CD8-positive, alpha-beta memory T cell (primary cell): ENCODE results near the gene ATAD3A. TPM values are rescaled to one million over a fixed set of nuclear protein-coding genes. Genes with fewer than 3 reads are reported as not detected.
A peak's percentile ranks its signal among the peaks of the same experiment; 100 is the strongest.
"Not testable (repeated sequence)": the region's sequence is repeated elsewhere in the genome, so short reads cannot be mapped to it uniquely, and the experiment has no call there.

ENCODE experiments used
- CTCF ChIA-PET: fragments of 350-600 bp; sonication (Branson Sonifier 250); formaldehyde crosslinking; loops from one replicate; lab custom pipeline; 2021; ENCODE audit warnings: antibody characterized with exemption; lab: Charles Lee
- POLR2A ChIA-PET: fragments of 350-600 bp; sonication (Branson Sonifier 250); formaldehyde crosslinking; loops from one replicate; lab custom pipeline; 2021; ENCODE audit warnings: antibody characterized with exemption; lab: Charles Lee
- DNase-seq, 5 donors: peaks; one replicate each; pipeline versions ENCODE4 v3.0.0 to v3.0.0-alpha.2; 2020 to 2022; ENCODE audit warnings: mixed read lengths in 1 of 5
- H3K27ac ChIP-seq: one replicate; pipeline ENCODE4 v1.7.0; 2013; ENCODE audit warnings: low read depth, mild to moderate bottlenecking, low read length, moderate library complexity
- H3K27me3 ChIP-seq: 2 replicates; pipeline ENCODE4 v1.7.0; 2013; ENCODE audit warnings: low read length, mild to moderate bottlenecking; ENCODE audit not compliant: insufficient read depth, poor library complexity, severe bottlenecking
- H3K36me3 ChIP-seq: 2 replicates; pipeline ENCODE4 v1.7.0; 2013; ENCODE audit warnings: mild to moderate bottlenecking, low read length, moderate library complexity; ENCODE audit not compliant: insufficient read depth
- H3K4me1 ChIP-seq: 2 replicates; pipeline ENCODE4 v1.7.0; 2013; ENCODE audit warnings: mild to moderate bottlenecking, low read length, moderate library complexity; ENCODE audit not compliant: insufficient read depth
- H3K4me3 ChIP-seq: 2 replicates; pipeline ENCODE4 v1.7.0; 2013; ENCODE audit warnings: mild to moderate bottlenecking, low read length
- H3K9me3 ChIP-seq: 2 replicates; pipeline ENCODE4 v1.7.0; 2013; ENCODE audit warnings: mild to moderate bottlenecking, low read length
- H3K27ac Mint-ChIP-seq, 8 donors: one replicate each; pipeline ENCODE4 v1.8.0; 2020 to 2021; ENCODE audit warnings: mixed read lengths in 8 of 8, mild to moderate bottlenecking in 6 of 8, inconsistent platforms in 3 of 8, moderate library complexity in 3 of 8
- H3K27me3 Mint-ChIP-seq, 2 donors: one replicate each; pipeline ENCODE4 v1.8.0; 2020 to 2021; ENCODE audit warnings: mixed read lengths in 2 of 2, mild to moderate bottlenecking in 1 of 2, moderate library complexity in 1 of 2
- H3K36me3 Mint-ChIP-seq, 3 donors: one replicate each; pipeline ENCODE4 v1.8.0; 2020 to 2021; ENCODE audit warnings: mixed read lengths in 3 of 3, inconsistent platforms in 1 of 3, mild to moderate bottlenecking in 1 of 3
- H3K4me1 Mint-ChIP-seq, 3 donors: one replicate each; pipeline ENCODE4 v1.8.0; 2020 to 2021; ENCODE audit warnings: mixed read lengths in 3 of 3, inconsistent platforms in 1 of 3, mild to moderate bottlenecking in 1 of 3
- H3K4me3 Mint-ChIP-seq, 7 donors: one replicate each; pipeline ENCODE4 v1.8.0; 2020 to 2021; ENCODE audit warnings: mixed read lengths in 7 of 7, mild to moderate bottlenecking in 6 of 7, moderate library complexity in 4 of 7, inconsistent platforms in 2 of 7
- H3K9me3 Mint-ChIP-seq, 5 donors: one replicate each; pipeline ENCODE4 v1.8.0; 2020 to 2022; ENCODE audit warnings: mixed read lengths in 5 of 5, mild to moderate bottlenecking in 3 of 5, moderate library complexity in 2 of 5, inconsistent platforms in 1 of 5
- polyA plus RNA-seq: library from polyadenylated mRNA; unstranded; fragments of 300-500 nt; fragmentation: Illumina TruSeq; gene quantifications from one replicate; pipeline ENCODE4 v1.2.3, GENCODE V29; 2021
- total RNA-seq, 2 experiments: library from RNA; stranded (reverse); gene quantifications; one replicate each; pipeline ENCODE4 v1.2.3, GENCODE V29; 2021

The ATAD3A gene
- total and polyA plus RNA-seq, 3 experiments from 2014 or later = 16.0 to 98.7 (median 97.4) TPM

- H3K4me3 Mint-ChIP-seq = no peak overlapping the region
- H3K9me3 Mint-ChIP-seq = no peaks in the 10 kb centered on the region
- no peaks in the 10 kb centered on the region for H3K4me1 ChIP-seq
- H3K27me3 ChIP-seq = no peaks in the 10 kb centered on the region
- no peaks in the 10 kb centered on the region for H3K9me3 ChIP-seq
- H3K36me3 ChIP-seq = peaks cover 8% of the 10 kb centered on the region
- no peaks in the 10 kb centered on the region for H3K27me3 Mint-ChIP-seq
- ChIA-PET CTCF (interaction anchor here (0.8 kb wide), 1 partner anchor 16 kb away, joined by 3 read pairs; no protein-coding TSS in a partner anchor), POLR2A (no interaction called here)
- H3K4me3 ChIP-seq = no peak overlapping the region
- H3K36me3 Mint-ChIP-seq = peaks cover 6 to 57% (median 10%) of the 10 kb centered on the region in 3 donors
- no peak overlapping the region for H3K27ac ChIP-seq
- no peak for DNase-seq
- peak overlapping the region in 1 of 8 donors; percentile 27 for H3K27ac Mint-ChIP-seq
- H3K4me1 Mint-ChIP-seq = no peaks in the 10 kb centered on the region
Measured at GRCh38 chr1:1483714-1484113, 28.2 kb upstream of the ATAD3A start.

GRCh38 chr1:1484976-1485750 lies 26.8 kb upstream of the ATAD3A start:
- H3K27me3 ChIP-seq, DNase-seq, POLR2A ChIA-PET, H3K4me3 Mint-ChIP-seq, CTCF ChIA-PET, H3K27me3 Mint-ChIP-seq, H3K4me1 ChIP-seq, H3K36me3 ChIP-seq, H3K4me3 ChIP-seq, H3K27ac Mint-ChIP-seq, H3K9me3 ChIP-seq, H3K27ac ChIP-seq, H3K4me1 Mint-ChIP-seq, H3K9me3 Mint-ChIP-seq: not testable (repeated sequence)
- peaks cover 0 to 61% (median under 1%) of the 10 kb centered on the region in 3 donors for H3K36me3 Mint-ChIP-seq

- H3K4me3 Mint-ChIP-seq, H3K4me1 ChIP-seq, H3K9me3 ChIP-seq, DNase-seq, H3K9me3 Mint-ChIP-seq, H3K4me1 Mint-ChIP-seq, POLR2A ChIA-PET, CTCF ChIA-PET, H3K4me3 ChIP-seq, H3K27me3 Mint-ChIP-seq, H3K27me3 ChIP-seq, H3K27ac Mint-ChIP-seq, H3K27ac ChIP-seq, H3K36me3 ChIP-seq: not testable (repeated sequence)
- H3K36me3 Mint-ChIP-seq = peaks cover 0 to 63% (median 1%) of the 10 kb centered on the region in 3 donors
Measured at GRCh38 chr1:1485755-1486317, 26.1 kb upstream of the ATAD3A start.

- Mint-ChIP-seq H3K27ac (no peak overlapping the region), H3K9me3 (no peaks in the 10 kb centered on the region), H3K4me1 (no peaks in the 10 kb centered on the region), H3K36me3 (peaks cover 5 to 69% (median 7%) of the 10 kb centered on the region in 3 donors), H3K27me3 (no peaks in the 10 kb centered on the region), H3K4me3 (no peak overlapping the region)
- CTCF ChIA-PET = no interaction called here
- Histone ChIP-seq H3K4me3 (no peak overlapping the region), H3K27ac (no peak overlapping the region), H3K27me3 (no peaks in the 10 kb centered on the region), H3K36me3 (no peaks in the 10 kb centered on the region), H3K4me1 (no peaks in the 10 kb centered on the region), H3K9me3 (no peaks in the 10 kb centered on the region)
- no peak for DNase-seq
- POLR2A ChIA-PET = no interaction called here
Measured at GRCh38 chr1:1487701-1488100, 24.3 kb upstream of the ATAD3A start.

GRCh38 chr1:1489231-1489630 lies 22.7 kb upstream of the ATAD3A start:
- Histone ChIP-seq H3K9me3 (peaks cover 9% of the 10 kb centered on the region), H3K4me3 (no peak overlapping the region), H3K27ac (no peak overlapping the region), H3K4me1 (no peaks in the 10 kb centered on the region), H3K27me3 (no peaks in the 10 kb centered on the region), H3K36me3 (no peaks in the 10 kb centered on the region)
- H3K27ac Mint-ChIP-seq = peak overlapping the region in 1 of 8 donors; percentile 32
- H3K4me1 Mint-ChIP-seq = no peaks in the 10 kb centered on the region
- peaks cover 3 to 9% (median 7%) of the 10 kb centered on the region in 5 donors for H3K9me3 Mint-ChIP-seq
- ChIA-PET POLR2A (no interaction called here), CTCF (no interaction called here)
- DNase-seq = no peak
- H3K4me3 Mint-ChIP-seq = no peak overlapping the region
- peaks cover 10 to 68% (median 19%) of the 10 kb centered on the region in 3 donors for H3K36me3 Mint-ChIP-seq
- H3K27me3 Mint-ChIP-seq = no peaks in the 10 kb centered on the region

- CTCF ChIA-PET = no interaction called here
- peaks cover 9% of the 10 kb centered on the region for H3K9me3 ChIP-seq
- Mint-ChIP-seq H3K27ac (no peak overlapping the region), H3K4me1 (no peaks in the 10 kb centered on the region), H3K27me3 (no peaks in the 10 kb centered on the region), H3K36me3 (peaks cover 10 to 67% (median 19%) of the 10 kb centered on the region in 3 donors), H3K4me3 (peak overlapping the region in 1 of 7 donors; percentile 48), H3K9me3 (peaks cover 3 to 9% (median 7%) of the 10 kb centered on the region in 5 donors)
- H3K27ac ChIP-seq = no peak overlapping the region
- H3K27me3 ChIP-seq = no peaks in the 10 kb centered on the region
- POLR2A ChIA-PET = no interaction called here
- no peak overlapping the region for H3K4me3 ChIP-seq
- H3K4me1 ChIP-seq = no peaks in the 10 kb centered on the region
- DNase-seq = no peak
- H3K36me3 ChIP-seq = no peaks in the 10 kb centered on the region
Measured at GRCh38 chr1:1489861-1490260, 22.1 kb upstream of the ATAD3A start.

GRCh38 chr1:1490633-1491230 lies 21.2 kb upstream of the ATAD3A start:
- Mint-ChIP-seq H3K9me3 (peaks cover 3 to 9% (median 7%) of the 10 kb centered on the region in 5 donors), H3K4me3 (no peak overlapping the region), H3K4me1 (no peaks in the 10 kb centered on the region), H3K27ac (no peak overlapping the region), H3K36me3 (peaks cover 10 to 69% (median 19%) of the 10 kb centered on the region in 3 donors), H3K27me3 (no peaks in the 10 kb centered on the region)
- POLR2A ChIA-PET = interaction anchor here (0.7 kb wide), 1 partner anchor 8 kb away, joined by 3 read pairs; no protein-coding TSS in a partner anchor
- Histone ChIP-seq H3K9me3 (peaks cover 9% of the 10 kb centered on the region), H3K27me3 (no peaks in the 10 kb centered on the region), H3K4me3 (no peak overlapping the region), H3K4me1 (no peaks in the 10 kb centered on the region), H3K27ac (no peak overlapping the region), H3K36me3 (no peaks in the 10 kb centered on the region)
- DNase-seq = no peak
- CTCF ChIA-PET = no interaction called here

- Histone ChIP-seq H3K27ac (no peak overlapping the region), H3K36me3 (no peaks in the 10 kb centered on the region), H3K9me3 (peaks cover 9% of the 10 kb centered on the region), H3K4me1 (no peaks in the 10 kb centered on the region), H3K27me3 (no peaks in the 10 kb centered on the region), H3K4me3 (no peak overlapping the region)
- H3K27me3 Mint-ChIP-seq = no peaks in the 10 kb centered on the region
- peaks cover 3 to 9% (median 7%) of the 10 kb centered on the region in 5 donors for H3K9me3 Mint-ChIP-seq
- no peak overlapping the region for H3K27ac Mint-ChIP-seq
- H3K4me1 Mint-ChIP-seq = no peaks in the 10 kb centered on the region
- no peak overlapping the region for H3K4me3 Mint-ChIP-seq
- POLR2A ChIA-PET = no interaction called here
- CTCF ChIA-PET = no interaction called here
- peaks cover 10 to 75% (median 19%) of the 10 kb centered on the region in 3 donors for H3K36me3 Mint-ChIP-seq
- no peak for DNase-seq
Measured at GRCh38 chr1:1491601-1492000, 20.4 kb upstream of the ATAD3A start.
